Tibial artery (tissue), 4 donors: ENCODE results near the gene KLHDC7A.

Experiments used
- DNase-seq, 2 donors: peaks; one replicate each; pipeline ENCODE4 v3.0.0-alpha.2; 2019
- H3K27ac ChIP-seq, 2 donors: fragments of 200-600 bp; sonication (generic) in 1 of 2; 1 replicate in 1 of 2; 2 replicates in 1 of 2; pipeline ENCODE4 v1.5.1; 2018 to 2019; ENCODE audit warnings: mild to moderate bottlenecking in 1 of 2
- H3K27me3 ChIP-seq, 2 donors: fragments of 200-600 bp; sonication (generic) in 1 of 2; one replicate each; pipeline versions ENCODE4 v1.5.1 to v1.6.0; 2016 to 2019
- H3K36me3 ChIP-seq, 3 donors: fragments of 200-600 bp; sonication (generic) in 2 of 3; one replicate each; pipeline ENCODE4 v1.5.1; 2016 to 2019; ENCODE audit warnings: mild to moderate bottlenecking in 2 of 3
- H3K4me1 ChIP-seq, 4 donors: fragments of 200-600 bp; sonication (generic) in 2 of 4; 1 replicate in 3 of 4; 2 replicates in 1 of 4; pipeline ENCODE4 v1.5.1; 2016 to 2019
- H3K4me3 ChIP-seq, 2 donors: fragments of 200-600 bp; sonication (generic) in 1 of 2; 1 replicate in 1 of 2; 2 replicates in 1 of 2; pipeline ENCODE4 v1.5.1; 2018 to 2019; ENCODE audit warnings: mild to moderate bottlenecking in 2 of 2
- H3K9me3 ChIP-seq, 3 donors: fragments of 200-600 bp; sonication (generic) in 1 of 3; one replicate each; pipeline ENCODE4 v1.5.1; 2016 to 2019
- intact Hi-C: fragments of 100-400 bp; cut with DNase I; formaldehyde crosslinking; loops from one replicate; pipeline ENCODE4 v1.15.0; 2023; ENCODE audit warnings: low total_unique reads
- TF ChIP-seq, protein P1 (sequence below), 2 experiments: fragments of 200-600 bp in 1 of 2; fragments of 450-650 bp in 1 of 2; IDR thresholded peaks; one replicate each; pipeline ENCODE4 v1.5.1; 2017 to 2019; ENCODE audit warnings: antibody characterized with exemption in 2 of 2, mild to moderate bottlenecking in 1 of 2, moderate library complexity in 1 of 2

Gene KLHDC7A

DNA sequence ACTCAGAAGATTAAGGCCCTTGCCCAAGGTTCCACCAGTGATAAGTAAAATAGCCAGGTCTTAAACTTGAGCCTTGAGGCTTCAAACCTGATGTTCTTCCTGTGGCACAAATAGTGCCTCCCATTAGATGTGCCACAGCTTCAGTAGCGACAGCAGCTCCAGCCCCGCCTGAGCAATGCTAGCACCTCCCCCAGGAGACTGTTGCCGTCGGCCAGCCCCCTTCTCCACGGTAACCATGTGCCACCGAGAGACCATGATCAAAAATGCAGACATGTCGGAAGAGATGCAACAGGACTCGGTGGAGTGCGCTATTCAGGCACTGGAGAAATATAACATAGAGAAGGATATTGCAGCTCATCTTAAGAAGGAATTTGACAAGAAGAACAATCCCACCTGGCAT lies 32.2 kb downstream of the KLHDC7A start:
- peaks cover 0 to 30% (median 23%) of the 10 kb centered on the region in 3 donors for H3K9me3 ChIP-seq
- H3K4me1 ChIP-seq = no peaks in the 10 kb centered on the region
- H3K4me3 ChIP-seq = no peak overlapping the region
- no peak for DNase-seq
- intact Hi-C loops = no loop called here
- H3K36me3 ChIP-seq = no peaks in the 10 kb centered on the region
- no peak overlapping the region for H3K27ac ChIP-seq
- TF ChIP-seq, protein P1, sequence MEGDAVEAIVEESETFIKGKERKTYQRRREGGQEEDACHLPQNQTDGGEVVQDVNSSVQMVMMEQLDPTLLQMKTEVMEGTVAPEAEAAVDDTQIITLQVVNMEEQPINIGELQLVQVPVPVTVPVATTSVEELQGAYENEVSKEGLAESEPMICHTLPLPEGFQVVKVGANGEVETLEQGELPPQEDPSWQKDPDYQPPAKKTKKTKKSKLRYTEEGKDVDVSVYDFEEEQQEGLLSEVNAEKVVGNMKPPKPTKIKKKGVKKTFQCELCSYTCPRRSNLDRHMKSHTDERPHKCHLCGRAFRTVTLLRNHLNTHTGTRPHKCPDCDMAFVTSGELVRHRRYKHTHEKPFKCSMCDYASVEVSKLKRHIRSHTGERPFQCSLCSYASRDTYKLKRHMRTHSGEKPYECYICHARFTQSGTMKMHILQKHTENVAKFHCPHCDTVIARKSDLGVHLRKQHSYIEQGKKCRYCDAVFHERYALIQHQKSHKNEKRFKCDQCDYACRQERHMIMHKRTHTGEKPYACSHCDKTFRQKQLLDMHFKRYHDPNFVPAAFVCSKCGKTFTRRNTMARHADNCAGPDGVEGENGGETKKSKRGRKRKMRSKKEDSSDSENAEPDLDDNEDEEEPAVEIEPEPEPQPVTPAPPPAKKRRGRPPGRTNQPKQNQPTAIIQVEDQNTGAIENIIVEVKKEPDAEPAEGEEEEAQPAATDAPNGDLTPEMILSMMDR (IDR thresholded peaks at IDR 0.05) = no peak
- peaks cover 0 to 4% of the 10 kb centered on the region in 2 donors for H3K27me3 ChIP-seq

DNA sequence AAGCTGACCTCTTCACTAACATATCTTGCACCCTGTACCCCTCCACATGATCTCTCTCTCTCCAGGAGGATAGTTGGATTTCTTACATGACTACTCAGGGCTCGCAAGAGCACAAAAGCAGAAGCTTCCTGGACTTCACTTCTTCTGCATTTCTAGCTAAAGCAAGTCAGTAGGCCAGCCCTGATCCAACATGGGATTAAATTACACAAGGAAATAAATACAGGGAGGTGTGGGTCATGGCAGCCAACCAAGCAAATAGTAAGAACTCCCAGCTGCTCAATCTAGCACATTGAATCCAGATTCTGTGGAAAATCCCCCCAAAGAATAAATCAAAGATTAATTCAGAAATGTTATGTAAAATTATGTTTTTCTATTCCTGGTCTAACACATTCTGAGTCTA lies 33.3 kb downstream of the KLHDC7A start:
- Histone ChIP-seq H3K36me3 (no peaks in the 10 kb centered on the region), H3K4me3 (no peak overlapping the region), H3K4me1 (no peaks in the 10 kb centered on the region), H3K9me3 (peaks cover 0 to 30% (median 23%) of the 10 kb centered on the region in 3 donors), H3K27me3 (peaks cover 0 to 4% of the 10 kb centered on the region in 2 donors), H3K27ac (no peak overlapping the region)
- no peak for DNase-seq
- TF ChIP-seq, protein P1 (IDR thresholded peaks at IDR 0.05) = no peak
- intact Hi-C loops = no loop called here

DNA sequence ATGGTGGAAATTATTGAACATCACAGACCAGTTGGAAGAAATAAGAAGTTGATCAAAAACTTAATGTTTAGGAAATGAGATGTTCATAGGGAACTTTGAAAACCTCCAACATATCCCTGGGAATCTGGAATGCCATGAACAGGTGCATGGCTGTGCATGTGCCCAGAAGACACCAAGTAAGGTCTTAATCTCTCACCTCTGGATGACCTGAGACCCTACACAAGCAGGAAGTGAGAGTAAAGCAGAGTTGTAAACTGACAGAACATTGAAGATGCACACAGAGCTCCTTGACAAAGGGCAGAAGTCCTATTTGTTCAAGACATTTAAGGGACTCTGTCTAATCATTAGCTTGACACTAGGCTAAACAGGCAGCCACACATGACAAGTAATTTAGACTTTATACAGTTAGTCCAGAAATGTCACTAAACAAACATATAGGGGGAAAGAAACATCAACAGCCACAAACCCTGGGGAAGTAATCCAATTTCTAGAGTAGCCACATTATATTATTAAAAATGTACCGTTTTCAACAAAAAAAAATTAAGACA lies 34.5 kb downstream of the KLHDC7A start:
- Histone ChIP-seq H3K9me3 (peaks cover 0 to 30% (median 23%) of the 10 kb centered on the region in 3 donors), H3K27ac (no peak overlapping the region), H3K4me3 (no peak overlapping the region), H3K36me3 (no peaks in the 10 kb centered on the region), H3K27me3 (peaks cover 0 to 2% of the 10 kb centered on the region in 2 donors), H3K4me1 (no peaks in the 10 kb centered on the region)
- TF ChIP-seq, protein P1 (IDR thresholded peaks at IDR 0.05) = no peak
- no peak for DNase-seq
- intact Hi-C loops = no loop called here

DNA sequence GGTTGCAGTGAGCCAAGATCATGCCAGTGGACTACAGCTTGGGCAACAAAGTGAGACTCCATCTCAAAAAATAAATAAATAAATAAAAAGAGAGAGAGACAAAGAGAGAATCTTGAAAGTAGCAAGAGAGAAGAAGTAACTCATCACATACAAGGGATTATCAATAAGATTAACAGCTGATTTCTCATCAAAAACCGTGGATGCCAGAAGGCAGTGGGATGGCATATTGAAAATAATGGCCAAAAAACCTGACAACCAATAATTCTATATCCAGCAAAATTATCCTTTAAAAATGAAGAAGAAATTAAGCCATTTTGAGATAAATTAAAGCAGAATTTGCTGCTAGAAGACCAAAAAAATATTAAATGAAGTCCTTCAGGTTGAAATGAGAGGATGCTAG lies 35.7 kb downstream of the KLHDC7A start:
- Histone ChIP-seq H3K9me3 (peaks cover 0 to 30% (median 23%) of the 10 kb centered on the region in 3 donors), H3K27me3 (peaks cover 0 to 2% of the 10 kb centered on the region in 2 donors), H3K4me1 (no peaks in the 10 kb centered on the region), H3K36me3 (no peaks in the 10 kb centered on the region), H3K27ac (no peak overlapping the region), H3K4me3 (no peak overlapping the region)
- DNase-seq = no peak
- intact Hi-C loops = no loop called here
- TF ChIP-seq, protein P1 (IDR thresholded peaks at IDR 0.05) = no peak

DNA sequence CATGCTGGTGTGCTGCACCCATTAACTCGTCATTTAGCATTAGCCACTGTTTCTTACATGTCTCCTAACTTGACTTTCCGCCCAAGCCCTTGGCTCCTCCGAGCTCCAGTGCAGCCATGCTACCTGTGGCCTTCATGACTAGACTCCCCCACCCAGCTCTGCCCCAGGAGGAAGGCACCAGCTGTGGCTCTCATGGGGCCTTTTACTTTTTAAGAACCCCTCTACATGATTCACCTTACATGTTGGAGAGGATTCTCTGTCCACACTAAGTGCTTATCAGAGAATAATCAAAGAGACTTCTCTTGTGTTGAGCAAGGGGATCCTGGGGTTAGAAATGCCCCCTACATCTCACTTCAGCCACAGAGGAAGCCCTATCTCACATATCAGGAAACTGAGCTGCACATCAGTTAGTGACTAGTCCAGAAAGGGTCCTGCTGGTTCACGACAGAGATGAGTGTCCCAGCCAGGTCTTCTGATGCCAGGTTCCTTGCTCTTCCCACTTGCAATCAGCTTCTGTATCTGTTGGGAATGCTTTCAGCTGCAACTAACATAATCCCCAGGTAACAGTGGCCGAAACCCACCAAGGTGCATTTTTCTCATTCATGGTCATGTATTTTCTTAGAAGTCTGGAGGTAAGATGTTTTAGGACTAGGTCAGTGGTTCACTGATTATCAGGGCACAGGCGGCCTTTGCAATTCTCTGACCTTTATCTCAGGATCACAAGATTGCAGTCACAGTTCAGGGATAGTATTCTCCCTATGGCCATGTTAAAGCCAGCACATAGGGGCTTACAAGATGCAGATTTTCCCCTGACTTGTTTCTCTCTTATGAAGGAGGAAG lies 45.9 kb downstream of the KLHDC7A start:
- no peak for DNase-seq
- intact Hi-C loops = no loop called here
- no peak overlapping the region for H3K4me3 ChIP-seq
- no peaks in the 10 kb centered on the region for H3K36me3 ChIP-seq
- no peak overlapping the region for H3K27ac ChIP-seq
- H3K9me3 ChIP-seq = no peaks in the 10 kb centered on the region
- no peaks in the 10 kb centered on the region for H3K4me1 ChIP-seq
- TF ChIP-seq, protein P1 (IDR thresholded peaks at IDR 0.05) = no peak
- peaks cover 0 to 37% of the 10 kb centered on the region in 2 donors for H3K27me3 ChIP-seq
